GM15510 (cell line): ENCODE results near the gene TP53I11.

ENCODE experiments used
- POLR2A ChIP-seq: IDR thresholded peaks from 3 replicates; pipeline ENCODE4 v1.6.1; 2011; ENCODE audit warnings: borderline replicate concordance; ENCODE audit not compliant: insufficient read length; ENCODE audit errors: extremely low read depth

TP53I11 gene

GRCh38 chr11:44928144-44928543 lies 22.5 kb downstream of the TP53I11 start:
- no peak for TF ChIP-seq POLR2A

DNA sequence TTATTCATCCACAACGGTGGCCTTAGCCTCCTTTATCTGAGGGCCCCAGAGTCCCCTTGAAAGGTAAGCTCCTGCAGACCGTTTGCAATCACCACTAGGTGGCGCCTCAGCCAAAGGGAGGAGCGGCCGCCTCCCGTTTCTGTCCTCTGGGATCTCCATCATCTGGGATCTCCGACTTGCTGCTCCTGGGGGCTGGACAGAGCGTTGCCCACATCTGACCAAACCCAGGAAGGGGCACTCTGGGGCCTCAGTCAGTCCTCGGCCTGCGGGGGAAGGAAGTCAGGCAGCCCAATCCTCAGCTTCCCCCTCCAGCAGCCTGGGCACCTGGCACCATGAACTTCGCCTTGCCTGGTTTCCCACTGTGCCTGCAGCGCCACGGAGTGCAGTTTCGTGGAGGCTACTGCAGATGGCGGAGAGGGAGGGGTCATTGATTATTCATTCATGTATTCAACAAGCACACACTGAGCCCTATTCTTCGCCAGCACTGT lies 23.5 kb downstream of the TP53I11 start:
- TF ChIP-seq POLR2A = no peak

- no peak for TF ChIP-seq POLR2A
These were observed 24.6 kb downstream of the TP53I11 start for GRCh38 chr11:44926036-44926435.

DNA sequence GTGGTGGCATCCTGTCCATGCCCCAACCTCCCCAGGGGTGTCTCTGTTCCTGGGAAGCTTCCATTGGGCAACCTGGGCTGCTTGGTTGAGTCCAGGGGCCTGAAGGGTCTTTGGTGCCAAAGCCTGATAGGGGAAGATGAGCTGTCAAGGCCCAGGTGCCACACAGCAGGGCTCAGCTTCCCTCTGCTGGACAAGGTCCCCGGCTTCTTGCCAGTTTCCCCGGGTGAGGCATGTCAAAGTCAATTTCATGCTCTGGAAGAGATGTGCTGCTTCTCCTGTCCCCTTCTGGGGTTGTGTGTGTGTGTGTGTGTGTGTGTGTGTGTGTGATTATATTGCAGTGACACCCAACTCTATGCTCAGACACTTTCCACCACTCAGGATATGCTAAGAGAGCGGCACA lies 26.9 kb downstream of the TP53I11 start:
- TF ChIP-seq POLR2A = no peak

DNA sequence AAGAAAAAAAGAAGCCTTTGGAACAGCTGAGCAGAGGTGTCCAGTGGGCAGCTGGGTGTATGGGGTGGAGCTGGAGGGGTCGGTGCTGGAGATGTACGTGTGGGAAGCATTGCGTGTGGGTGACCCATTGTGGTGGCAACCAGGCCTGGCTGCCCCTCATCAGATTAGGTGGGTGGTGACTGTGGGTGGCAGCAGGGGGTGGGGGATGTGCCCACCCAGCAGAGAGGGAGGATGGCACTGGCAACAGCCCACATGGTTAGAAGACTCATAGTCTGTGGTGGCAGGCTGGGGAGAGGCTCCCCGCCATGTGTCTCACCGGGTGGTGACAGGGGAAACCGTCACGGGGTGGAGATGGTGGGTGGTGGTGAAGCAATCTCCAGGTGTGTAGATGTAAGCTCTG lies 27.6 kb downstream of the TP53I11 start:
- no peak for TF ChIP-seq POLR2A

DNA sequence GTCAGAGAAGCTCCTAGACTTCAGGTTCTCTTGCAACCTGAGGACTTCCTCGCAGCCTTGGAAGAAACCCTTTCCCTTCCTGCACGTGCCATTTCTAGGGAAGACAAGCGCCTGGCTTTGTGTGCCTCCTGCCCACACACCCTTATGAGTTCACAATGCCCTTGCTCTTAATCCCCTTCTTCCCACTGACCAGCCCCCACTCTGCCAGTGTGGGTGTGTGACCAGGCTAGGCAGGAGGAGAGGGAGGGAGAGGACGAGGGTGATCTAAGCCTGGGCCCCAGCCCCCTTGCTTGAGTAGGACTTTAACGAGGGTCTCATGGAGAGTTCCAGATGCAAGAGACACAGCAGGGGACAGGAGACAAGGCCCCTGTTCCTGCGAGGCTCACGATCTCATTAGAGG lies 30.2 kb downstream of the TP53I11 start:
- TF ChIP-seq POLR2A = no peak

DNA sequence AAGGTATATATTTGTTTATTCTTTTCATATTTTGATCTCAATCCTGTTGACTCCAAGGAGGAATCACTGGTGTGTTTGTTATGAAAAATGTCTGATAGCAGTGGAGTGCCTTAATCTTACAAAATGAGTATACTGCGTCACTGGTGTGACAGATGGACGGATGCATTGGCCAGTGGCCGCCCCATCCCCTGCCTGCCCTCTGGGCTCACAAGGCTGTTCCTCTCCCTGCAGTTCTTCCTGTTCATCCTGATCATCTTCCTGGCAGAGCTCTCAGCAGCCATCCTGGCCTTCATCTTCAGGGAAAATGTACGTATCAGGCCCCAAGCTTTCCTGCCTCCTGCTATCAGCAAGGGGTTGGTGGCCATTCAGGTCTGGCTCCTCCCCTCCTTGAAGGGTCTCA lies 32.9 kb downstream of the TP53I11 start:
- TF ChIP-seq POLR2A = no peak

DNA sequence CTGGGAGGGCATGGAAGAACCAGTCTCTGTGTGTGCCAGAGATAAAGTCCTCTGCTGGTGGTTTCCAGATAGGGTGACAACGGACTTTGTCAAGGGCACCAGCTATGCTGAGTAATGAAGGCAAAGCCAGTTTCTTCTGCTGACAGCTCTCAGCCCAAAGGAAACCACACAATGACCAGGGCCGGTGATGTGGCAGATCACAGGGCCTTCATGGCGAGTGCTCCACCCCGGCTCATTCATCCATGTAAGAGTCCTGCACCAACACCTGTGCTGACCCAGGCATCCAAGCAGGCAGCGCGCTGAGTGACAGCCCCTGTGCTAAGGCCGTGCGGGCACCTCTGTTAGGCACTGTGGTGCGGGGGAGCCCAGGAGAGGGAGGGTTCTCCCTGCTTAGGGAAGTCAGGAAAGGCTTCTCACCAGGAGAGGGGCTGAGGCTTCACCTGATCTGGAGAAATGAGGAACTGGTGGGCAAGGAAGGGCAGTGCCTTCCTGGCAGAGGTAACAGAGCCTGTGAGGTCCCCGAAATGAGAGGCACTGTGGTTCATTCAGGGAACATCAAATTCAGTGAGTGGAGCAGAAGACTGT lies 33.8 kb downstream of the TP53I11 start:
- TF ChIP-seq POLR2A = no peak

DNA sequence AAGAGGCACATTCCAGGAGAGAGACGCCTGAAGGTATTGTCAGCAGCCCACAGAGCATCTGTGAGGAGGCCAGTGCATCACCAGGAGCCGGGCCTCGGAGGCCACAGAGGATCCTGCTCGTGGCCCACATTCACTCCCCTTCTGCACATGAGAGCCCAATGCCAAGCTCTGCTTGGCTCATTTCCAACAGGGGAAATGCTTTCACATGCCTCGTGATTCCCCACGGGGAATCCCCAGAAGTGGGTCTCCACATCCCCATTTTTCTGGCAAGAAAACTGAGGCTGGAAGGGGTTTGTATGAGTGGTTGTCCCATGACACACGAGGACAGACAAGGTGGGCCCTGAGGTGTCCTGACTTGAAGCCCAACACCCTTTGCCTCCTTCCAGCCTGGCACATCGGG lies 34.4 kb downstream of the TP53I11 start:
- no peak for TF ChIP-seq POLR2A

- TF ChIP-seq POLR2A = no peak
These were observed 35.1 kb downstream of the TP53I11 start for GRCh38 chr11:44915621-44916020.

DNA sequence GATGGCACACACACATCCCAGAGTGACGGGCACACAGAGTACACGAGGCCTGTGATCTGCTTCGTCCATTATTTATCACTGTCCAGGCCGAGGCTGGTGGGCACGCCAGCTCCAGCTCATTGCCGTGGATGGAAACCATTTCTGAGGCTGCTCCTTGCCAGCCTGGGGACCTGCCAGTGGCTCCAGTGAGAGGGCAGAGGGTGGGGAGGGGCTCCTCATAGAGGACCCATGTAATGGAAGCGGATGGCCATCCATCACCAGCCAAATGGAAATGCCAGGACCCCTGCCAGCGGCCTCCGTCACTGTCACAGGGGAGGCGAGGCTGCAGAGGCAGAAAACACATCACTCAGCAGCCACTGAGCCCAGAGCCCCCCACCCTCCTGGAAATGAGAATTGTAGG lies 35.7 kb downstream of the TP53I11 start:
- TF ChIP-seq POLR2A = no peak

GRCh38 chr11:44914105-44914504 lies 36.6 kb downstream of the TP53I11 start:
- no peak for TF ChIP-seq POLR2A

DNA sequence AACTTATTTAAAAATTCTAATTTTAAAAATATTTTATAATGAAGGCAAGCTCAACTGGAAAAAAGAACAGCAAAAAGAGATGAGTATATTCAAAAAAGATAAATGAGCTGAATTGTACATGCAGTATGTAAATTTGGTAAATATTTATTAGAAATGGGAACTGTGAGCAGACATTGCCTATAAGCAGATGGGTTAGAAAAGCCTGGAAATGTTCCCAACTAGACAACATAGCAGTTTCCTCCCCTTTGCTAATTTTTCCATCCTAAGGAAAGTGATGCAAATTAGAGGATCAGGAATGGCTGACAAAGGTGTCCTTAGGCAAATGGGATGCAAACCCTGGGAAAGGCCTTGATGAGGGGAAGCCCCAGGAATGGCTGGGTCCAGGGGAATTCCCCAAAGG lies 37.2 kb downstream of the TP53I11 start:
- no peak for TF ChIP-seq POLR2A

DNA sequence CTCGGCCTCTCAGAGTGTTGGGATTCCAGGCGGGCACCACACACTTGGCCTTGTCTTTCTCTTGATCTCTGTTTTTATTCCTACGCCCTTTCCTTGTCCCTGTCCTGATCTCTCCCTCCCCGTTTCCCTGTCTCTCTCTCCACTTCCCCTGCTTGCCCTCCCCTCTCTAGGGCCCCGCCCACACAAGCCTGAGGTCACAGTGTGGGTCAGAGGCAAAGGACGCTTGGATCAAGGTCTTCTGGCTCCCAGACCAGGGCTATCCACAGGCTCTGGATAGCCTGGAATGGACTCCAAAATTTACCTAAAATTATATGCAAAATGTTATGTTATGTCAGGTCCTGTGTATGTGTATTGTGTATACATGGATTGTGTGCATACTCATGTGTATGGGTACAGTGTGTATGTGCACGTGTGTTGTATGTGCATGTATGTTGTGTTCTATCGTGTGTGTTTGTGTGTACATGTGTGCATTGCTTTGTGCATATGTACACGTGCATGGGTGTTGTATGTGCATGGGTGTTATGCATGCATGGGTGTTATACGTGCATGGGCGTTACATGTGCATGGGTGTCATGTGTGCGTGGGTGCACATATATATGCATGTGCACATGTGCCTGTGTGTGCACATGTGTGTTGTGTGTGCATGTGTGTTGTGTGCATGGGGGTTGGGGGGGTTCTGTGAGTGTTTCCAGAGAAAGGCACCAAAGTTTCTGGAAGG lies 38.3 kb downstream of the TP53I11 start:
- TF ChIP-seq POLR2A = no peak

GRCh38 chr11:44911029-44911814 lies 39.5 kb downstream of the TP53I11 start:
- TF ChIP-seq POLR2A = no peak
